H1 (cell line): ENCODE measurements around the gene CD226.

Experiments used
- BCL11A ChIP-seq, 2 experiments: IDR thresholded peaks; one replicate each; pipeline ENCODE4 v1.6.1; 2011; ENCODE audit warnings: low read depth in 2 of 2, low read length in 2 of 2, mild to moderate bottlenecking in 2 of 2
- CHD1 ChIP-seq: IDR thresholded peaks from 2 replicates; pipeline ENCODE4 v1.6.1; 2012; ENCODE audit warnings: low read depth, low read length, improper control_type of control experiment
- EGR1 ChIP-seq: IDR thresholded peaks from 2 replicates; pipeline ENCODE4 v1.6.1; 2011; ENCODE audit warnings: low read depth, low read length, borderline replicate concordance
- HDAC2 ChIP-seq, 2 experiments: fragments of 300-600 bp in 1 of 2; sonication (generic) in 1 of 2; IDR thresholded peaks; 2 replicates each; pipeline ENCODE4 v1.6.1; 2011 to 2012; ENCODE audit warnings: low read depth in 2 of 2, low read length in 2 of 2, mild to moderate bottlenecking in 2 of 2, moderate library complexity in 2 of 2, borderline replicate concordance in 1 of 2, inconsistent platforms in 1 of 2
- POLR2A ChIP-seq, 2 experiments: IDR thresholded peaks; 1 replicate in 1 of 2; 2 replicates in 1 of 2; pipeline ENCODE4 v1.6.1; 2011; ENCODE audit warnings: low read depth in 2 of 2, low read length in 2 of 2, mild to moderate bottlenecking in 2 of 2; ENCODE audit errors: control extremely low read depth in 1 of 2
- RAD21 ChIP-seq, 2 experiments: IDR thresholded peaks in 1 of 2; conservative IDR thresholded peaks in 1 of 2; 2 replicates each; pipeline ENCODE4 v1.6.1; 2011; ENCODE audit warnings: low read depth in 2 of 2, low read length in 2 of 2, improper control_type of control experiment in 1 of 2, inconsistent platforms in 1 of 2, mild to moderate bottlenecking in 1 of 2, moderate library complexity in 1 of 2
- RXRA ChIP-seq: IDR thresholded peaks from 2 replicates; pipeline ENCODE4 v1.6.1; 2011; ENCODE audit warnings: low read depth, mild to moderate bottlenecking, low read length, moderate library complexity; ENCODE audit not compliant: insufficient read depth
- SP1 ChIP-seq: IDR thresholded peaks from 2 replicates; pipeline ENCODE4 v1.6.1; 2011; ENCODE audit warnings: low read depth, low read length
- TF ChIP-seq, protein P1 (sequence below): IDR thresholded peaks from 2 replicates; pipeline ENCODE4 v1.6.1; 2011; ENCODE audit warnings: low read depth, mild to moderate bottlenecking, low read length; ENCODE audit not compliant: insufficient read depth
- TF ChIP-seq, protein P2 (sequence below): fragments of 300-600 bp; sonication (generic); IDR thresholded peaks from 2 replicates; pipeline ENCODE4 v1.7.1; 2012; ENCODE audit warnings: low read length, moderate library complexity, mild to moderate bottlenecking, inconsistent platforms; ENCODE audit not compliant: insufficient replicate concordance
- TF ChIP-seq, protein P3 (sequence below), 3 experiments: IDR thresholded peaks; 1 replicate in 2 of 3; 2 replicates in 1 of 3; pipeline versions ENCODE4 v1.5.1 to v1.6.1; 2011; ENCODE audit warnings: low read length in 3 of 3, mild to moderate bottlenecking in 3 of 3, inconsistent platforms in 2 of 3, low read depth in 1 of 3, moderate library complexity in 1 of 3; ENCODE audit not compliant: insufficient read depth in 1 of 3; ENCODE audit errors: control extremely low read depth in 1 of 3
- TF ChIP-seq, protein P4 (sequence below): IDR thresholded peaks from 2 replicates; pipeline ENCODE4 v1.6.1; 2011; ENCODE audit warnings: low read length, improper control_type of control experiment

DNA sequence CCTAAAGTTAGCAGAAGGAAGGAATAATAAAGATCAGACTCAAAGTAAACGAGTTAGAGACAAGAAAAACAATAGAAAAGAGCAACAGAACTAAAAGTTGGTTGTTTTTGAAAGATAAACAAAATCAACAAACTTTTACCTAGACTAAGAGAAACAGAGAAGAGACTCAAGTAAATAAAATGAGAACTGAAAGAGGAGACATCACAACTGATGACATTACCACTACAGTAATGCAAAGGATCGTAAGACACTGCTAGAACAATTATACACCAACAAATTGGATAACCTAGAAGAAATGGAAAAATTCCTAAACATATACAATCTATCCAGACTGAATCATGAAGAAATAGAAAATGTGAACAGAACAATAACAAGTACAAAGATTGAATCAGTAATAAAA is 139.3 kb downstream of the CD226 start:
- TF ChIP-seq, protein P1, sequence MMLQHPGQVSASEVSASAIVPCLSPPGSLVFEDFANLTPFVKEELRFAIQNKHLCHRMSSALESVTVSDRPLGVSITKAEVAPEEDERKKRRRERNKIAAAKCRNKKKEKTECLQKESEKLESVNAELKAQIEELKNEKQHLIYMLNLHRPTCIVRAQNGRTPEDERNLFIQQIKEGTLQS = no peak
- TF ChIP-seq, protein P2, sequence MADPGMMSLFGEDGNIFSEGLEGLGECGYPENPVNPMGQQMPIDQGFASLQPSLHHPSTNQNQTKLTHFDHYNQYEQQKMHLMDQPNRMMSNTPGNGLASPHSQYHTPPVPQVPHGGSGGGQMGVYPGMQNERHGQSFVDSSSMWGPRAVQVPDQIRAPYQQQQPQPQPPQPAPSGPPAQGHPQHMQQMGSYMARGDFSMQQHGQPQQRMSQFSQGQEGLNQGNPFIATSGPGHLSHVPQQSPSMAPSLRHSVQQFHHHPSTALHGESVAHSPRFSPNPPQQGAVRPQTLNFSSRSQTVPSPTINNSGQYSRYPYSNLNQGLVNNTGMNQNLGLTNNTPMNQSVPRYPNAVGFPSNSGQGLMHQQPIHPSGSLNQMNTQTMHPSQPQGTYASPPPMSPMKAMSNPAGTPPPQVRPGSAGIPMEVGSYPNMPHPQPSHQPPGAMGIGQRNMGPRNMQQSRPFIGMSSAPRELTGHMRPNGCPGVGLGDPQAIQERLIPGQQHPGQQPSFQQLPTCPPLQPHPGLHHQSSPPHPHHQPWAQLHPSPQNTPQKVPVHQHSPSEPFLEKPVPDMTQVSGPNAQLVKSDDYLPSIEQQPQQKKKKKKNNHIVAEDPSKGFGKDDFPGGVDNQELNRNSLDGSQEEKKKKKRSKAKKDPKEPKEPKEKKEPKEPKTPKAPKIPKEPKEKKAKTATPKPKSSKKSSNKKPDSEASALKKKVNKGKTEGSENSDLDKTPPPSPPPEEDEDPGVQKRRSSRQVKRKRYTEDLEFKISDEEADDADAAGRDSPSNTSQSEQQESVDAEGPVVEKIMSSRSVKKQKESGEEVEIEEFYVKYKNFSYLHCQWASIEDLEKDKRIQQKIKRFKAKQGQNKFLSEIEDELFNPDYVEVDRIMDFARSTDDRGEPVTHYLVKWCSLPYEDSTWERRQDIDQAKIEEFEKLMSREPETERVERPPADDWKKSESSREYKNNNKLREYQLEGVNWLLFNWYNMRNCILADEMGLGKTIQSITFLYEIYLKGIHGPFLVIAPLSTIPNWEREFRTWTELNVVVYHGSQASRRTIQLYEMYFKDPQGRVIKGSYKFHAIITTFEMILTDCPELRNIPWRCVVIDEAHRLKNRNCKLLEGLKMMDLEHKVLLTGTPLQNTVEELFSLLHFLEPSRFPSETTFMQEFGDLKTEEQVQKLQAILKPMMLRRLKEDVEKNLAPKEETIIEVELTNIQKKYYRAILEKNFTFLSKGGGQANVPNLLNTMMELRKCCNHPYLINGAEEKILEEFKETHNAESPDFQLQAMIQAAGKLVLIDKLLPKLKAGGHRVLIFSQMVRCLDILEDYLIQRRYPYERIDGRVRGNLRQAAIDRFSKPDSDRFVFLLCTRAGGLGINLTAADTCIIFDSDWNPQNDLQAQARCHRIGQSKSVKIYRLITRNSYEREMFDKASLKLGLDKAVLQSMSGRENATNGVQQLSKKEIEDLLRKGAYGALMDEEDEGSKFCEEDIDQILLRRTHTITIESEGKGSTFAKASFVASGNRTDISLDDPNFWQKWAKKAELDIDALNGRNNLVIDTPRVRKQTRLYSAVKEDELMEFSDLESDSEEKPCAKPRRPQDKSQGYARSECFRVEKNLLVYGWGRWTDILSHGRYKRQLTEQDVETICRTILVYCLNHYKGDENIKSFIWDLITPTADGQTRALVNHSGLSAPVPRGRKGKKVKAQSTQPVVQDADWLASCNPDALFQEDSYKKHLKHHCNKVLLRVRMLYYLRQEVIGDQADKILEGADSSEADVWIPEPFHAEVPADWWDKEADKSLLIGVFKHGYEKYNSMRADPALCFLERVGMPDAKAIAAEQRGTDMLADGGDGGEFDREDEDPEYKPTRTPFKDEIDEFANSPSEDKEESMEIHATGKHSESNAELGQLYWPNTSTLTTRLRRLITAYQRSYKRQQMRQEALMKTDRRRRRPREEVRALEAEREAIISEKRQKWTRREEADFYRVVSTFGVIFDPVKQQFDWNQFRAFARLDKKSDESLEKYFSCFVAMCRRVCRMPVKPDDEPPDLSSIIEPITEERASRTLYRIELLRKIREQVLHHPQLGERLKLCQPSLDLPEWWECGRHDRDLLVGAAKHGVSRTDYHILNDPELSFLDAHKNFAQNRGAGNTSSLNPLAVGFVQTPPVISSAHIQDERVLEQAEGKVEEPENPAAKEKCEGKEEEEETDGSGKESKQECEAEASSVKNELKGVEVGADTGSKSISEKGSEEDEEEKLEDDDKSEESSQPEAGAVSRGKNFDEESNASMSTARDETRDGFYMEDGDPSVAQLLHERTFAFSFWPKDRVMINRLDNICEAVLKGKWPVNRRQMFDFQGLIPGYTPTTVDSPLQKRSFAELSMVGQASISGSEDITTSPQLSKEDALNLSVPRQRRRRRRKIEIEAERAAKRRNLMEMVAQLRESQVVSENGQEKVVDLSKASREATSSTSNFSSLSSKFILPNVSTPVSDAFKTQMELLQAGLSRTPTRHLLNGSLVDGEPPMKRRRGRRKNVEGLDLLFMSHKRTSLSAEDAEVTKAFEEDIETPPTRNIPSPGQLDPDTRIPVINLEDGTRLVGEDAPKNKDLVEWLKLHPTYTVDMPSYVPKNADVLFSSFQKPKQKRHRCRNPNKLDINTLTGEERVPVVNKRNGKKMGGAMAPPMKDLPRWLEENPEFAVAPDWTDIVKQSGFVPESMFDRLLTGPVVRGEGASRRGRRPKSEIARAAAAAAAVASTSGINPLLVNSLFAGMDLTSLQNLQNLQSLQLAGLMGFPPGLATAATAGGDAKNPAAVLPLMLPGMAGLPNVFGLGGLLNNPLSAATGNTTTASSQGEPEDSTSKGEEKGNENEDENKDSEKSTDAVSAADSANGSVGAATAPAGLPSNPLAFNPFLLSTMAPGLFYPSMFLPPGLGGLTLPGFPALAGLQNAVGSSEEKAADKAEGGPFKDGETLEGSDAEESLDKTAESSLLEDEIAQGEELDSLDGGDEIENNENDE = no peak
- TF ChIP-seq, protein P3, sequence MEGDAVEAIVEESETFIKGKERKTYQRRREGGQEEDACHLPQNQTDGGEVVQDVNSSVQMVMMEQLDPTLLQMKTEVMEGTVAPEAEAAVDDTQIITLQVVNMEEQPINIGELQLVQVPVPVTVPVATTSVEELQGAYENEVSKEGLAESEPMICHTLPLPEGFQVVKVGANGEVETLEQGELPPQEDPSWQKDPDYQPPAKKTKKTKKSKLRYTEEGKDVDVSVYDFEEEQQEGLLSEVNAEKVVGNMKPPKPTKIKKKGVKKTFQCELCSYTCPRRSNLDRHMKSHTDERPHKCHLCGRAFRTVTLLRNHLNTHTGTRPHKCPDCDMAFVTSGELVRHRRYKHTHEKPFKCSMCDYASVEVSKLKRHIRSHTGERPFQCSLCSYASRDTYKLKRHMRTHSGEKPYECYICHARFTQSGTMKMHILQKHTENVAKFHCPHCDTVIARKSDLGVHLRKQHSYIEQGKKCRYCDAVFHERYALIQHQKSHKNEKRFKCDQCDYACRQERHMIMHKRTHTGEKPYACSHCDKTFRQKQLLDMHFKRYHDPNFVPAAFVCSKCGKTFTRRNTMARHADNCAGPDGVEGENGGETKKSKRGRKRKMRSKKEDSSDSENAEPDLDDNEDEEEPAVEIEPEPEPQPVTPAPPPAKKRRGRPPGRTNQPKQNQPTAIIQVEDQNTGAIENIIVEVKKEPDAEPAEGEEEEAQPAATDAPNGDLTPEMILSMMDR (IDR thresholded peaks at IDR 0.05; ENCODE audit: control extremely low read depth in 1 of 3, insufficient read depth in 1 of 3, low read depth in 1 of 3, low read length in 3 of 3) = no peak
- TF ChIP-seq RXRA = no peak
- TF ChIP-seq, protein P4, sequence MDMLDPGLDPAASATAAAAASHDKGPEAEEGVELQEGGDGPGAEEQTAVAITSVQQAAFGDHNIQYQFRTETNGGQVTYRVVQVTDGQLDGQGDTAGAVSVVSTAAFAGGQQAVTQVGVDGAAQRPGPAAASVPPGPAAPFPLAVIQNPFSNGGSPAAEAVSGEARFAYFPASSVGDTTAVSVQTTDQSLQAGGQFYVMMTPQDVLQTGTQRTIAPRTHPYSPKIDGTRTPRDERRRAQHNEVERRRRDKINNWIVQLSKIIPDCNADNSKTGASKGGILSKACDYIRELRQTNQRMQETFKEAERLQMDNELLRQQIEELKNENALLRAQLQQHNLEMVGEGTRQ = no peak
- TF ChIP-seq POLR2A (IDR thresholded peaks at IDR 0.05; ENCODE audit: control extremely low read depth in 1 of 2, low read depth in 2 of 2, low read length in 2 of 2) = no peak
- no peak for TF ChIP-seq BCL11A (IDR thresholded peaks at IDR 0.05; ENCODE audit: low read depth in 2 of 2, low read length in 2 of 2)
- TF ChIP-seq SP1 = no peak
- no peak for TF ChIP-seq HDAC2 (IDR thresholded peaks at IDR 0.05; ENCODE audit: borderline replicate concordance in 1 of 2, low read depth in 2 of 2, low read length in 2 of 2)
- no peak for TF ChIP-seq EGR1
- no peak for TF ChIP-seq RAD21 (IDR thresholded peaks at IDR 0.05 in 1 of 2, conservative IDR thresholded peaks at IDR 0.05 in 1 of 2; ENCODE audit: low read depth in 2 of 2, low read length in 2 of 2)
- TF ChIP-seq CHD1 = no peak
